NCI-H446 (cell line): ENCODE results near the gene NKD2.
"Not testable (repeated sequence)": the region's sequence is repeated elsewhere in the genome, so short reads cannot be mapped to it uniquely, and the experiment has no call there.

Source experiments
- DNase-seq, 2 experiments: peaks; one replicate each; lab custom pipeline; 2025; lab: John Stamatoyannopoulos, UW

The NKD2 gene

DNA sequence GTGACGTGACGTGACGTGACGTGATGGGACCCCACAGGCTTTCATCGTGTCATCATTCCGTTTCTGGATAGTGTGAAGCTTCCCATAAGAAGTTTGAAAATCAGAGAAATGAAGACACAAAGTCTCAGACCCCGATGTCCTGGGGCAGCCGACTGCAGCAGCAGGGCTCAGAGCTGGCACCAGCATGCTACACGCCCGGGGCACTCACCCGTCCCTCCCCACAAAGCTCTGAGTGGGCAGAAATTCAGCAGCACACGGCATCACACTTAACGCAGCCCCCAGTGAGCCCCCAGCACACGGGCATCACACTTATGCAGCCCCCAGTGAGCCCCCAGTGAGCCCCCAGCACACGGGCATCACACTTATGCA is 61.1 kb downstream of the NKD2 start:
- no peak for DNase-seq

DNA sequence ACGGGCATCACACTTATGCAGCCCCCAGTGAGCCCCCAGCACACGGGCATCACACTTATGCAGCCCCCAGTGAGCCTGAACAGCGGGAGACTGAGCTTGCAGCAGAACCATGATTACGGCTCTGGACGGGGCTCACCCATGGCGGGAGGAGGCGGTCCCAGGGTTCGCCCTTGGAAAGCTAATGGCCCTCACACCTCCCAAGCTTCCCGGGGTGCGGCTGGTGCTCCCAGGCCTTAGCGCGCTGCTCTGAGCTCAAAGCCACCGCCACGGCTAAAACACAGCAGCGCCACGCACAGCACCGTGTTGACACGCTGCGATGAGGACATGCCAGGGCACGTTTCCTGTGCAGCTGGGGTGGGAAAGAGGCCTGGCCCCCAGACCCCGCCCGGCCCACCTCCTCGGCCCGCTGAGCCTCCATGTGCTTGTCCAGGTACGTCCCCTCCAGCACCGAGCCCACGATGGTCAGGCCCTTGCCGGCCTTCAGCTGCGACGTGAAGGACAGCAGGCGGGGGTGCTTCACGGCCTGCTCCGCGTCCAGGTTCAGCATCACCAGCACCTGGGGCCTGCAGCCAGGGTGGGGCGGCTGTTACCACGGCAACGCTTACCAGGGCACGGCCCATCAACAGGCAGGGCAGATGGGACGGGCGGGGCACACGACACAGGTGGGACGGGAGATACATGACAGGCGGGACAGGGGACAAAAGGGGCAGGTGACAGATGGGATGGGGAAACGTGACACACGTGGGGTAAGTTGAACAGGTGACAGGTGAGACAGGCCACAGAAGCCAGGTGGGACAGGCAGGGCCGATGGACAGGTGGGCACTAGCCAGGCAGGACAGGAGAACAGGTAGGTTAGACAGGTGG is 64.9 kb downstream of the NKD2 start:
- no peak for DNase-seq

DNA sequence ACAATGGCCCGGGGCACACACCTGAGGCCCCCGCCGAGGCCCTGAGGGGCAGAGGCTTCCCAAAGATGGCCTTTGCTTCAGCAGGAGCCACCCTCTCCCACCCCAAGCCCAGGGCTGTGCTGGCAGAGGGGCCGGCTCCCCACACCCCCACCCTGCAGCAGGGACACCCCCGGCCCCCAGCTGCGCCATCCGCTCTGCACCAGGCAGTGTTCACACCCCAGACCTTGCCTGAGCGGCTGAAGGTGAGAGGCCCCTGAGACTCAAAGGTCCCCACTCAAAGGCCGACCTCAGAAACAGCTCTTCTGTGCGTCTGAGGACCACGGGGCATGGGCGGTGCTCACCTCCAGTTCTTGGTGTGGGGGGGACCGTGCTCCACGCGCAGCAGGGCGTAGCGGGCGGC is 65.6 kb downstream of the NKD2 start:
- no peak for DNase-seq

DNA sequence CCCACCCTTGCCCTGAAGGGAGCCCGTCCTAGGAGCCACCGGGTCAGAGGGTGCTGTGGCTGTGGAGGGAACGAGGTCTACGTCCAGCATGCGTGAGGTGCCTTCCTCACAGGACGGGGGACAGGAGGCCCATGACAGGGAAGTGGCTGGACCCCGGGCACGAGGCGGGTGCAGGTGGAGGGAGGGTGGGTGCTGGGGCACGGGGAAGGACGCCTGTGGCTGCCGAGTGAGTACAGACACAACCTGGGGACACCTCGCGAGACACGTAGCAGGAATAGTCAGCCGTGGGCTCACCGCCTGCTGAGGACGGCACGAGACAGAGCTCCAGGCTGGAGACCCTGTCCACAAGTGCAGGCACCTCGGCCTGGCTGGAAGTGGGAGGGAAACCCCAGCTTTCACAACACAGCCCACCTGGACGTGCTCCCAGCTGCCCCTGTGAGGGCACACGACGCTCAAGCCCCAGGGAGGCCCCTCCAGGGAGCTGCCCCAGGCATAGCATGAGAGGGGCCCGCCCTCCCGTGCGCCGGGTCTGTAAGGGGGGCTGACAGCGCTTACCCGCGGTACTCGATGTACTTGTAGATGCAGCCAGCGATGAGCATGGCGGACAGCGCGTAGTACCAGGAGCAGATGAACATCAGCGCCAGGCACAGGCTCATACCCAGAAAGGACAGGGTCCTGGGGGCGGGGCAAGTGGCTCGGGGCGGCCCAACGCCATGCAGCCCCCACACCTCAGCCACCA is 66.4 kb downstream of the NKD2 start:
- no peak for DNase-seq

DNA sequence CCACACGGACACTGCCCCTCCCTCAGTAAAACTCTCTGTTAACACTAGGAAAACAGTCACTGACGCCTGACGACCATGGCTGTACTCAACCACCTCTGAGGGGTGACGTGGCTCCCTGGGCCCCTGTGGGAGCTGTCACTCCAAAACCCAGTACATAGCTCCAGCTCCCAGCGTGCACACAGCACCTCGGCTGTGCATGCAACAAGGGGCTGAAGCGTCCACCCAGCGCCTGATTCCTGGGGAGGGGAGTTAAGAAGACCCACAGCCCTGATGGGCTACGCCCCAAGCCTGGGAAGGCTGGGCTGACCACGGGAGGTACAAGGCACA is 66.9 kb downstream of the NKD2 start:
- DNase-seq = no peak

DNA sequence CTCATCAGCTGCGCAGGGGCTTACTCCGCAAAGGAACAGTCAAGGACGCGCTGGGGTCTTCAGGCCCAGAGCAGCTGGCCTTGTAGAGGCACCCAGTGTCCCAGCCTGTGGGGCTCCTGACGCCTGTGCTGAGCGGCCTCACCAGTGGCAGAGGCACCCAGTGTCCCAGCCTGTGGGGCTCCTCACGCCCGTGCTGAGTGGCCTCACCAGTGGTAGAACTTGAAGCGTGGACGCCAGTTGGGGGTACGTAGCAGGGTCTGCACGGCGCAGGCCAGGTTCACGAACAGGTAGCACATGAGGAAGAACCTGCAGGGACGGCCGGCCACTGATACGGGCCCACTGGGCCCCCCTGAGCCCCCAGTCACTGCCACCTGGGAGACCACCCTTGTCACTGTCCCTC is 67.3 kb downstream of the NKD2 start:
- no peak for DNase-seq

DNA sequence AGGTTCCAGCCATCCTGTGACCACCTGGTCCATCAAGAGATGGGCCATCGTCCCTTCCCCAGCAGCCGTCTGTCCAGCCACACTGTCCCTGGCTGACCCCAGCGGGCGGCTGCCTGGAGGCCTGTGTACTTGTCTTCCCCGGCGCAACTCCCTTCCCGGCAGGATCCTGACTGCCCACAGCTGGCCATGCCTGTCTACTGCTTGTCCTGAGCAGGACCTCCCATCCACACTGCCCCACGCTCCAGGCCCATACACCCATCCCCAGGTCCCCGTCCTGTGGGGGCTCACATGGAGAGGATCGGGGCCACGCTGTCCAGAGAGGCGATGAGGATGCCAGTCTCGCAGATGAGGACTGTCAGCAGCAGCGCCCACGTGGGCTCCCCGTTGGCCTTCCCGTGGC is 67.8 kb downstream of the NKD2 start:
- DNase-seq = no peak

DNA sequence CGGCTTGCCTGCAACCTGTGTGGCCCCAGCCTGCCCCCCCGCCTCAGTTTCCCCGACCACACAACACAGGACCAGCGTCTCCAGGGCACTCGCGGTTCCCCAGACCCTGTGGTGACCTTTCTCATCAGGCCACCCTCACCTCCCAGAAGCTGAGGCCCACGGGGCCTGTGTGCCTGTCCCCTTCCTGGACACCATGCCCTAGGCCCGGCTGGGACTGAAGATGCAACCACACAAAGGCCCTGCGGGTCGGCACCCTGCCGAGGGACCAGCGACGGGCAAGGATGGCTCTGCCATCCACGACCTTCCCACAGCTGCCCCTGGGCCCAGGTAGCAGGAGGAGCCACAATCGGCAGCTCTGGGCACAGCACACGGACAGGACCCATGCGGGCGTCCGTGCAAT is 68.4 kb downstream of the NKD2 start:
- DNase-seq = no peak

DNA sequence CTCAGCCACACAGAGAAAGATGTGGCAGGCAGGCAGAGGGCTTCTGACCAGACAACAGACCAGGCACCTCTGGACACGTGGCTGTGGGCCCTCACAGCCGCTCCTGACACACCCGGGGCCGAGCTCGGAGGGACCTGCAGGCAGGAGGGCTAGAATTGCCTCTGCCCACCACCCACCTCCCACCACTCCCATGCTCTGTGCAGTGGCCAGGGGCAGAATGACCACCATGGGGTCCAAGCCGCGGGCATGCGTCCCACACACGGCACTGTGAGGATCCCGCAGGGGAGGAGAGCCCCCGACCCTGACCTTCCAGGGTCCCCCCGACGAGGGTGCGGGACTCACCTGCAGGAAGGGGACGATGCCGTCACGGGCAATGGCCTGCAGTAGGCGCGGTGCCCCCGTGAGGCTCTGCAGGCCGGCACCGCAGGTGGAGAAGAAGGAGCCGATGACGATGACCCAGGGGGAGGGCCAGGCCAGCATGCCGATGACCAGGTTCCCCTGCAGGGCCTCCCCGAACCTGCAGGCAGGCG is 69.0 kb downstream of the NKD2 start:
- no peak for DNase-seq

DNA sequence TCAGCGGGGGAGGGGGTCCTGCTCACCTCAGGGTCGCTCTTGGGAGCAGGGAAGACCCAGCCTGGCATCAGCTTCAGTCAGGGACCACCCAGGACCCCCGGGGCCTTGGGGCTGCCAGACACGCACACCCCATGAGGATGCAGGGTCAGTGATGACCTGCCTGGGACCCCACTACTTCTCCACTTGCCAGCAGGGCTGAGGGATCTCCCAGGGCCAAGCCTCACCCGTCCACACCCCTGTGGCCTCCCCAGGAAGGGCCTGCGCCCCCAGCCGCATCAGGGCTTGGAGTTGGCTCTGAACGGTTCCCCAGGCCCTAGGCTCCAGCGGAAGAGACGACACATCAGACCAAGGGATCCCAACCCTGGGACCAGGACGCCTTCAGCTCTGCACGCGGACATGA is 69.6 kb downstream of the NKD2 start:
- no peak for DNase-seq

DNA sequence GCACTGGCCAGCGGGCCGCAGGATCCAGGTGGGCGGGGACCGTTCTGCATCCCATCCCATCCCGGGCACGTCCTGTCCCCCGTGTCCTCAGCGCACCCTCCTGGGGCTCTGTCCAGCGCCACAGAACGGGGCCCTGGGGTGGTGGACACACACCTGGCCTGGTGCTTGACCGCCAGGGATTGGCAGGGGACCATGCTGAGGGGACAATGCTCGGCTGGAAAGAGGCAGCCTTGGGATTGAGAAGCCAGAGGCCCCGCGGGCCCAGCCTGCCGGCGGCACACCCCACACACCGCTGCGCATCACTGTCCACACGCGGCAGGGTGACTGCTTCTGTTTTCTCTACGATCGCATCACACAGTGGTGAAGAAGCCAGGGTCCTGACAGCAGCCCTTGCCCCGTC is 70.2 kb downstream of the NKD2 start:
- DNase-seq = no peak

DNA sequence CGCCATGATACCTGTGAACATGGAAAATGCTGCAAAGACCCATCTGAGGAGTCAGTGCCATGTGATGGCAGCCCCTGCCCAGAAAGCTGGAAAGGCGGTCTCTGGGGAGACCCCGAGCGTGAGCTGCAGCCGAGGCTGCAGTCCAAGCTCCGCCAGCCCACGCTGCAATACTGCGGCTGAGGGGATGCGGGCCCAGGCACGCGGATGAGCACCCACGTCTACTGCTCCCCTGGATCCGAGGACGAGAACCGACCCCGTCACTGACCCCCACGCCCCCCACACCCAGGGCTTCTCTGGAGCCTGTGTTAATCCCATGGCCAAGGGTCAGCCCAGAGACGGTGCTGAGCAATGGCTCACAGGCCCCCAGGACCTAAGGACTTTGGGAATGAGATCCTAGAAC is 70.9 kb downstream of the NKD2 start:
- no peak for DNase-seq

DNA sequence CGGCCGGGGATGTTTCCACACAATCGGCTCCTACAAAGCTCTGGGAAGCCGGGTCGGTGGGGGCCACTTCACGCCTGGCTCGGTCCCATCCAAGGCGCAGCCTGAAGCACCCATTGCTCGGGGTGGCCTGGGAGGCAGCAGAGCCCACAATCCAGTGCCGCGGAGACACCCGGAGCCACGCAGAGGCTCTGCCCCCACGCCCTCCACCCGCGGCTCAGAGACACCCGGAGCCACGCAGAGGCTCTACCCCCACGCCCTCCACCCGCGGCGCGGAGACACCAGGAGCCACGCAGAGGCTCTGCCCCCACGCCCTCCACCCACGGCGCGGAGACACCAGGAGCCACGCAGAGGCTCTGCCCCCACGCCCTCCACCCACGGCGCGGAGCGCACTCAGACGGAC is 71.4 kb downstream of the NKD2 start:
- DNase-seq = no peak

DNA sequence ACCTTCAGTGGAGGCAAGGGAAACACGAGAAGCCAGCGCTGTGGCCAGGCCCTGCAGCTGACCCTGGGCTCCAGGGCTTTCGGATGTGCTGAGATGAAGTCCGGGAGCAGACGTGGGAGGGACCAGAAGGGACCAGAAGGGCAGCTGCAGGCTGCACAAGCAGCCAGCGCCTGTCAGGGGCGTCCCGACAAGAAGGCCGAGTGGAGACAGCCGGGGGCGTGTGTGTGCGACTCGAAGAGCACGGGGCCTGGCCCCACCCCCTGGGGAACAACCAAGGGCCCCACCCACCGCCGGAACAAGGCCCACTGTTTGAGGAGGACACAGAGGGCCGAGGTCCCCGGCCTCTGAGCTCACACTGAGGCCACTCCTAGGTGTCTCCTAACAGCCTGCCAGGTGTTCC is 71.8 kb downstream of the NKD2 start:
- DNase-seq = no peak

DNA sequence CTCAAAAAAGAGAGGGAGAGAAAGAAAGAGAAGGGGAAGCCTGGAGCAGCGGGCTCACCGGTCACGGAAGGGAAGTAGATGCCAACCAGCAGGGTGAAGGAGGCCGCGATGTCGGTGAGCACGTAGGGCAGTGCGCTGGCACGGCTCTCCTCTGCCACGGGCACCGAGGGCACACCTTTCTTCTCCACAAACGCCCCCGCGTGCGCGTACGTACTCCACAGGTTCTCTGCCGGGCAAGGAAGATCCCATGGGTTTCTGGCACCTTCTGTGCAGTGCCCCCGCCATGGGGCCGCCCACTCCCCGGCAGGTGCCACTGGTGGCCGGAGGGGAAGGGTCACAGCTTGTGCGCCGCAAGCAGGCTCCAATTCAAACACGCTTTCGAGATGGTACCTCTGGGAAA is 72.9 kb downstream of the NKD2 start:
- no peak for DNase-seq

DNA sequence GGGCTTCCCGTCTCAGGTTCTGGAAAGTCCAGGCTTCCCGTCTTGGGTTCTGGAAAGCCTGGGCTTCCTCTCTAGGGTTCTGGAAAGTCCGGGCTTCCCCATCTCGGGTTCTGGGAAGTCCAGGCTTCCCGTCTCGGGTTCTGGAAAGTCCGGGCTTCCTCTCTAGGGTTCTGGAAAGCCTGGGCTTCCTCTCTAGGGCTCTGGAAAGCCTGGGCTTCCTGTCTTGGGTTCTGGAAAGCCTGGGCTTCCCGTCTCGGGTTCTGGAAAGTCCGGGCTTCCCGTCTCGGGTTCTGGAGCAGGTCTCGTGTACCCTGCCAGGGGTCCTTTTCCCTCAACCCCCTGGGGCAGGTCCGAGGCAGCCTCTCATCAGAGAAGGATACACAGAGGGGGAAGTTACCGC is 74.4 kb downstream of the NKD2 start:
- DNase-seq = not testable (repeated sequence)

DNA sequence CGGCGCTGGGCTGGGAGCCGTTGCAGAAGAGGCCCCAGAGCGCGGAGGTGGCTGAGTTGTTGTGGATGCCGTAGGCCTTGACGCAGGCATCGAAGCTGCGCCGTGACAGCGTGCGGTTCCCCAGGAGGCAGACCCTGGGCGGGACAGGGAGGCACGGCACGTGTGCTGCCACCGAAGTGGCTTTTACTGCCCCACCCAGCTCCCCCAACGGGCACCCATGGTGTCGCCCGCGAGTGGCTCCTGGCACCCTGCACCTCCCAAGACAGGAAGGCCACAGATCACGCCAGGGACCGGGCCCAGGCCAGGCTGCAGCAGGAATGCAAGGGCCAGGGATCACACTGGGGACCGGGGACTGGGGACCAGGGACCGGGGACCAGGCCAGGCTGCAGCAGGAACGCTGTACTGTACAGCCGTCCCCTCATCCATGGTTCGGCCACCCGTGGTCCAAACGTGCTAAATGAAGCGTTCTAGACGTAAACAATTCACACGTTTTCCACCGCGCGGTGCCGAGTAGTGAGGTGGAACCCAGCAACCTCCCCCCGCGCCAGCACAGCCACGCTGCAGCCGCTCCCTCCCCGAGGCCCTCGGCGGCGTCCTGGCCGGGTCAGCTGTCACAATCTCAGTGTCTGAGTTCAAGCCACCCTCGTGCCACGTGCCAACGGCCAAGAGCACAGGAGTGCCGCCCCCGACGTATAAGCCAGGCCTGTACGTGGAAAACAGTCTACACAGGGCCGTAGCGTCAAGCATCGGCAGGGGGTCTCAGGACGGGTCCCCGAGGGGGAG is 75.4 kb downstream of the NKD2 start:
- DNase-seq = no peak

DNA sequence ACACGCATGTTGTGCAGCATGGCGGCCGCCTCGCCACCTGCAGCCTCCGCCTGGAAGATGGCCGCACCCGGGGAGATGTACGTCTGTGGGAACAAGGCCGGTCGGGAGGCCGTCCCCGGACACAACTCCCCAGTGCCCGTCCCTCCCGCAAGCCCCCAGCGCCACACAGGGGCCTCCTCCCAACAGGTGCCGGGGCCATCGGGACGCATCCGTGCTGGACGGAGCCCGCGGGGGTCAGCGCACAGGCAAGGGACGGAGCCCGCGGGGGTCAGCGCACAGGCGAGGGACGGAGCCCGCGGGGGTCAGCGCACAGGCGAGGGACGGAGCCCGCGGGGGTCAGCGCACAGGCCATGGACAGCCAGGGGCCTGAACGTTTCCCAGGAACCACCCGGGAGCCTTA is 76.8 kb downstream of the NKD2 start:
- no peak for DNase-seq

DNA sequence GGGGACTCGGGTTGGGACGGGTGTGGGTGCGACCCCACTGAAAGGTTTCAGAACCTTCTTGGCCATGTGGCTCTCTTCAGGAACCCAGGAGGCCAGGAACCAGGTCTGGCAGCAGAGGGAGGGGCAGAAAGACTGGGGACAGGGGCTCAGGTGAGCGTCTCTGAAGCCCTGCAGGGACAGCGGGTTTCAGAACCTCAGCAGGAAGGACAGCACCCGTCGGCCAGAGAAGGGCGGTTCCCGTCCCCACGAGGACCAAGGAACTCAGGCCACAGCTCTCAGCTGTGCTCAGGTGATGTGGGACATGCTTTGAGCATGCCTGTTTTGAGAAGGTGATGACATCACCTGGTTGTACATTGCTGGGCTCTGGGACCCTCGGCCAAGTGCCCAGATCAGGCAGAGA is 77.5 kb downstream of the NKD2 start:
- no peak for DNase-seq

DNA sequence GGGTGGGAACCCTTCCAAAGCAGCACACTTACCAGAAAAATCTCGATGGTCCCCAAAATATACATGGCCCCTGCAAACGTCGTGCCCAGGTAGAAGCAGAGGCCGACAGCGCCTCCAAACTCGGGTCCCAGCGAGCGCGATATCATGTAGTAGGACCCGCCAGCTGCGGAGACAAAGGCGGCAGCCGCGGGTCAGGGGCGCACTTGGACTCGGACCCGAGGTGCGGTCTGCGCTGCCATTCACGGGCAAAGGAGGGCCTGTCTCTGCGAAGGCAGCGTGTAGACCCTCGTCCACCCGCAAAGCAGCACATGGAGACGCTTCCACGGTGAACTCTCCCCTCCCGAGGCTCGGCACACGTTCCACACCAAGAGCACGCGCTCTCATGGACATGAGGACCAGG is 78.3 kb downstream of the NKD2 start:
- no peak for DNase-seq

DNA sequence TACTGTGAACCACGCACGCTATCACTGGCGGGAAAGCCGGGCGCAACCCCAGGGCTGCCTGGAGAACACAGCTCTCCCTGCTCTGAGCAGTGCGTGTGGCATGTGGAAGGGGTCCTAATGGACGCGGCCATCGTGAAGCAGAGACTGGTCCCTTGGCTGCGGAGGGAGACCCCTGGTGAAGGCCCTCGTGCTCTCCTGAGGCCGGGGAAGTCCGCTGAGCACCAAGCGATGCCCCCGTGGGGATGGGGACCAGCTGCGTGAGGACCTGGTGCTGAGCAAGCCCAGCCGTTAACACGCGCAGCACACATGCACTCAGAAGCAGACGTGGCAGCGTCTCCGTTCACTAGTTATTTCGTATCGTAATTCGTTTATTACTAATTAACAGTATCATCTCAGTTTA is 78.8 kb downstream of the NKD2 start:
- no peak for DNase-seq

DNA sequence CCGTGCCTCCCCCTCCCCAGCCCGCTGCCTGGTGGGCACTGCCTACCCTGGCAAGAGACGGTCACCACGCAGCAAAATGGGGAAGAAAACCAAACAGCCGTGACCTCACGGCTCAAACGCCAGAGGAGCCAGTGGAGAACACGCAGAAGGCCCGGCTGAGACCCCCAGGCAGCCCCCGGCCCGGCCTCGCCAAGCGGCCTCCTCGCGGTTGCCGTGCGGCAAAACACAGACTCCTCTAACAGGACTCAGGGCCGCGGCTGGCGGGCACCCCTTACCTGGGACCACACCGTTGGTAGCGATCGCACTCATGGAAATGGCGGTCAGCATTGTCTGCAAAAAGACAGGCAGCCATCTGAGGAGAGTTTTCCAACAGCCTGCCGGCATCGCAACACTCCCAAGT is 79.4 kb downstream of the NKD2 start:
- no peak for DNase-seq
